Measurements from ENCODE around the gene UTP4.

DNA sequence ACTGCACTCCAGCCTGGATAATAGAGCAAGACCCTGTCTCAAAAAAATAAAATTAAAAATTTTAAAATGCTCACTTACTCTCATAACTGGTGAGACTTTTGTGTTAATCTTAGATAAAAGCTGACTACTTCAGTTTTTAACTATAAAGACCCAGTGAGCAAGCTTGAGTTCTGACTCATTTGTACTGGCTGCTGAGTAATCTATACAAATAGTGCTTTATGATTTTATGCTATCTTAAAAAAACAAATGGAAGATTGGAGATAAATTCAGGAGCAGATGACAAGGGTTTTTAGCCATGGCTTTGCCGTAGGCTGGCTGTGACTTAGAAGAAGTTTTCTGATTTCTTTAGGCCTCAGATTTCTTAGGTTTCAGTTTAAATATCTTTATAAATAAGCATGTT lies 85.0 kb downstream of the UTP4 start:
- TF ChIP-seq, protein P1, sequence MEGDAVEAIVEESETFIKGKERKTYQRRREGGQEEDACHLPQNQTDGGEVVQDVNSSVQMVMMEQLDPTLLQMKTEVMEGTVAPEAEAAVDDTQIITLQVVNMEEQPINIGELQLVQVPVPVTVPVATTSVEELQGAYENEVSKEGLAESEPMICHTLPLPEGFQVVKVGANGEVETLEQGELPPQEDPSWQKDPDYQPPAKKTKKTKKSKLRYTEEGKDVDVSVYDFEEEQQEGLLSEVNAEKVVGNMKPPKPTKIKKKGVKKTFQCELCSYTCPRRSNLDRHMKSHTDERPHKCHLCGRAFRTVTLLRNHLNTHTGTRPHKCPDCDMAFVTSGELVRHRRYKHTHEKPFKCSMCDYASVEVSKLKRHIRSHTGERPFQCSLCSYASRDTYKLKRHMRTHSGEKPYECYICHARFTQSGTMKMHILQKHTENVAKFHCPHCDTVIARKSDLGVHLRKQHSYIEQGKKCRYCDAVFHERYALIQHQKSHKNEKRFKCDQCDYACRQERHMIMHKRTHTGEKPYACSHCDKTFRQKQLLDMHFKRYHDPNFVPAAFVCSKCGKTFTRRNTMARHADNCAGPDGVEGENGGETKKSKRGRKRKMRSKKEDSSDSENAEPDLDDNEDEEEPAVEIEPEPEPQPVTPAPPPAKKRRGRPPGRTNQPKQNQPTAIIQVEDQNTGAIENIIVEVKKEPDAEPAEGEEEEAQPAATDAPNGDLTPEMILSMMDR (conservative IDR thresholded peaks at IDR 0.05 in 1 of 2, IDR thresholded peaks at IDR 0.05 in 1 of 2; ENCODE audit: extremely low read depth in 1 of 2, insufficient read depth in 1 of 2, low read depth in 1 of 2, low read length in 2 of 2): no peak
- no peak for TF ChIP-seq EZH2 (IDR thresholded peaks at IDR 0.05; ENCODE audit: borderline replicate concordance, low read length)

Data from mammary epithelial cell (primary cell).